GM15510 (cell line): ENCODE measurements around the gene RMND5B.

Experiments
- POLR2A ChIP-seq: IDR thresholded peaks from 3 replicates; pipeline ENCODE4 v1.6.1; 2011; ENCODE audit warnings: borderline replicate concordance; ENCODE audit not compliant: insufficient read length; ENCODE audit errors: extremely low read depth

Gene RMND5B

DNA sequence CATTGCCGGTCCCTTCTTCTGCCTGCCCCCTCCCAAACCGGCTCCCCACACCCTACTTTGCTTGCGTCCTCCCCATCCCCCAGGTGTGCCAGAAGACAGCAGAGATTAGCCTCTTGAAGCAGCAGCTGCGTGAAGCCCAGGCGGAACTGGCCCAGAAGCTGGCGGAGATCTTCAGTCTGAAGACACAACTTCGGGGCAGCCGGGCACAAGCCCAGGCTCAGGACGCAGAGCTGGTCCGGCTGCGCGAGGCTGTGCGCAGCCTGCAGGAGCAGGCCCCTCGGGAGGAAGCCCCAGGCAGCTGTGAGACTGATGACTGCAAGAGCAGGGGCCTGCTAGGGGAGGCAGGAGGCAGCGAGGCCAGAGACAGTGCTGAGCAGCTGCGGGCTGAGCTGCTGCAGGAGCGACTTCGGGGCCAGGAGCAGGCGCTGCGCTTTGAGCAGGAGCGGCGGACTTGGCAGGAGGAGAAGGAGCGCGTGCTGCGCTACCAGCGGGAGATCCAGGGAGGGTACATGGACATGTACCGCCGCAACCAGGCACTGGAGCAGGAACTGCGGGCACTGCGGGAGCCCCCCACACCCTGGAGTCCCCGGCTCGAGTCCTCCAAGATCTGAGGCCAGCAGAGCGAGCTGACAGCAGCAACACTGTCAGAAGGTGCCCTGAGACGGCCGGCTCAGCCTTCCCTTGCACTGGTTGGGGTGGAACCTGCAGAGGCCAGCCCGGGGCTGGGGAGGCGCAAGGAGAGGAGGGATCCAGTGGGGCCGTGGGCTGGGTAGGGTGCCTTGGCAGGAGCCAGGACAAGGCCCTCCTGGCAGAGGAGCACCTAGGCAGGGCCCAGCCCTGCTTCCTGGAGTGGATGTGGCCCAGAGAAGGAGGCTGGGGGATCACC, 9.2 kb upstream of the RMND5B start:
- TF ChIP-seq POLR2A: no peak

DNA sequence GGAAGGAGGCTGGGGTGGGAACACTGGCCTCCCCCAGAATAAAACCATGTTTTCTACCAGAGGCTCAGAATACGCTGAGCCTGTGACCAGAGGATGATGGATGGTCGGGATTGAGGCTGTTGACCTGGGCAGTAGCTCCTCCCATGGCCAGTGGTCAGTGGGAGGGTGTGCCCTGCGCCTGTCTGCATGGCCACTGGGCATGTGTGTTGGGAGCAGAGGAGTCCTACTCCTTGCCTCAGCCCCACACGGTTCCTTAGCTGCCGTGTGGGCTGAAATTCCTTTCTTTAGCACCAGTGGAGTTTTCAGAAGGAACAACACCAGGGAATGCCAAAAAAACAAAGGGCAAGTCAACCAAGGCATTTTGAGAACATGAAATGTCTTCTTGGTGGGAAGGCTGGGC, 8.5 kb upstream of the RMND5B start:
- no peak for TF ChIP-seq POLR2A

DNA sequence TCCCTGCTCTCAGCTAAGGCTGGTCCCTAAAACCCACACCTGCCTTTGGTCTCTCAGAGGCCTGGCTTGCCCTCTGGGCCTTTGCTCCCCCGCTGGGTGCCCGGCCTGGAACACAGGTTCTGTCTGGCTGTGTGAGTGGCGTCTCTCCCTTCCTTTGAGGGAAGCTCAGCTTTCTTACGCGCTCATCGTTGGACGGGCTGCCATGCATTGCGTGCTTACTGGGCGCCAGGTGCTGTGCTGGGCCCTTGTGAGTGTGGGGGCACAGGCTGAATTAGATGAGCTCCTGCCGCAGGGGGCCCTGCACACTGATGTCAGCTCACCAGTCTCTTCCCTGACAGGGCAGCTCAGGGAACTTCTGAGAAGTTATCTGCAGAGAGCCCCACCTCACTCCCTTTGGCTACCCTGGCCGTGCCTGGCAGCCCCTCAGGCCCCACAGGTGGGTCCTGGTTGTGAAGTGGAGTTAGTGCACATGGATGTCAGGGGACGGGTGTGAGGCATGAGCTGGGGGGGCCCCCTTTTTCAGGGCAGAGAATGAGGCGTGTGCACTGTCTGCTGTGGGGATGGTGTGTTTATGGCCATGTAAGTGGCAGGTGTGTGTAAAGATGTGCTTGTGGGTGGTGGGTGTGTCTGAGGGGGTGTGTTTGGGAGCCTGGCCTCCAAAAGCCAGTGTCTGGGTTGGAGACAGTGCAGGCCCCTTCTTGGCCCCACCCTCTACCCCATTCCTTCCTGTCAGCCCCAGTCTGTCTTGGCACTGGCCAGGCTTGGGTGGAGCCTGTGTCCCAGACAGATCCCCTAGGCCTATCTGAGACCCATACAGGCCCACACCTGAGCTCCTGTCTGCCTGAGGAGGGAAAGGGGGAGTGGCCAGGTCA, 7.5 kb upstream of the RMND5B start:
- no peak for TF ChIP-seq POLR2A

DNA sequence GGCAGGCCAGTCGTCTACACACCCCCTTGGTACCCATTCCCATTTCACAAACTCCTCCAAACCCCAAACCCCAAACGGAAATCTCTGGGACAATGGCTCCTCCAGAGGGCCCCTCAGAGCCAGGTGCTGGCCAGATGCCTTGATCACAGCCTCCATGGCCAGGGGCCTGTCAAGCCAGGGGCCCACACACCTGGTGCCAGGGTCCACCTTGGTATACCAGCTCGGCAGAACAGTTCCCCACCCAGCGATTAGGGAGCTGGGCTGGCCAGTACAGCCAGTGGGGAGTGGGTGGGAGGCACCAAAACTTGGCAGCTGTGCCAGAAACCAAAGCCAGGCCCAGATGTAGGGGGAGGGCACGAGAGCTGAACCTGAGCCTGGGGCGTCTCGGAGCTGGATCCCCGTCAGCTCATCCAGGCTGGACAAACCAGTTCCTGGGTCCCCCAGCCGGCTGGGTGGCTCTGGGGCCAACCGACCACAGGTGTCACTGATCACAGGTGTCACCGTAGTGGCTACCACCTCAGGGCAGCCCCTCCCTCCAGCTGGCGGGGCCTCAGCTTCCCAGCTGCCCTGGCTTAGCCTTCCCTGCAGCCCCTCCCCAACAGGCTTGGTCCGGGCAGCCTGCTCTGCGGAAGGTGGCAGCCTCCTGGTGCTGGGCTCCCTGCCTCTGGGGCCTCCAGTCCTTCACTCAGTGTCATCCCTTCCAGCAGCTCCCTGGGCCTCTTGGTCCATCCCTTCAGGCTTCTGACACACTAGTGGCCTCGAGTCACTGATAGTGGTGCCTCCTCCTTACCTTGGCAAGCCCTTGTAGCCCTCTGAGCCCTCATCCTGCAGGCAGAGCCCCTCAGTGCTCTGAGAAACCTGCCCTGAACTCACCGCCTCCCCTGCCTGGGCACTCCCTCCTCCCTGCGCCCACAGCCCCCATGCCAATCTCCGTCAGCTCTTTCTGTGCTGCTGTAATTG, 6.6 kb upstream of the RMND5B start:
- no peak for TF ChIP-seq POLR2A

DNA sequence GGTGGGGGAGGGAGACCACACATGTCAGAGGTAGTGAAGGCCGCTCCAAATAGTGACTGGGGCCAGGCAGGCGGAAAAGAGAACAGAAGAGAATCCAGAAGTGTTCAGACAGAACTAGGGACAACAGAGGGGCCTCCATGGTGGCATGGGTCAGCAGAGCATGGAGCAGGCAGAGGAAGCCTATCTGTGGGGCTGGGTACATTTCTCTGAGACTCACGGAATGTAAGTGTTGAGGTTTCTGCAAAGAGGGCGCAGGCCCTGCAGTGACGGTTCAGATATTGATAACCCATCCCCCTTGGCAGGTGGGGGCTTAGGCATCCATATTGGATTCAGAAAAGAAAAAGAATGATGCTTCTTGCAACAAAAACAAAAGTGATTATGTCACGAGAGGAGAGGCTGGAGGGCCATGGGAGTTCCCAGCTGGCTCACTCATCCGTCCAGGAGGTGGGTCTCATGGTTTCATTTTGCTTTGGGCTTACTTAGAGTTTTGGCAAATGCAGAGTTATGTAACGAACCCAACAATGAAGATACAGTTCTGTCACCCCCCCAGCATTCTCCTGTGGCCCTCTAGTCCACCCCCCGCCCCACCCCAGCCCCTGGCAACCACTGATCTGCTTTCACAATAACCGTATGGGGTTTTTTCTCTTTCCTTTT, 5.4 kb upstream of the RMND5B start:
- no peak for TF ChIP-seq POLR2A

DNA sequence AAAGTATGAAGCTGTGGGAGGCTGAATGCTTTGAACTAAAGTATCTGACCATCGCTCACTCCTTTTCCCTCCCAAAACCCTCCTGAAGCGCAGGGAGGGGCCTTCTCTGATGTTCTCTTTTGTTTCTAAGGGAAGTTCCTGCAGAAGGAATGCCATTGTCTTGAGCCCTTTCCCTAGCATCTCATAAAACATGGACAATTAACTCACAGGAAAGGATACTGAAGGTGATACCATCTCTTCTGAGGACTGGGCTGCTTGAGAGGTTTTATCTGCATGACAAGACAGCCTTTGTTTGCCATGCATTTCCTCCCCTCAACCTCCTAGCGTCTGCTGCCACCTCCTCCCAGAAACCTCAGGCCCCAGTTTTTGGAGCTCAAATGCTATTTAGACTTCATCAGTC, 4.3 kb upstream of the RMND5B start:
- no peak for TF ChIP-seq POLR2A

DNA sequence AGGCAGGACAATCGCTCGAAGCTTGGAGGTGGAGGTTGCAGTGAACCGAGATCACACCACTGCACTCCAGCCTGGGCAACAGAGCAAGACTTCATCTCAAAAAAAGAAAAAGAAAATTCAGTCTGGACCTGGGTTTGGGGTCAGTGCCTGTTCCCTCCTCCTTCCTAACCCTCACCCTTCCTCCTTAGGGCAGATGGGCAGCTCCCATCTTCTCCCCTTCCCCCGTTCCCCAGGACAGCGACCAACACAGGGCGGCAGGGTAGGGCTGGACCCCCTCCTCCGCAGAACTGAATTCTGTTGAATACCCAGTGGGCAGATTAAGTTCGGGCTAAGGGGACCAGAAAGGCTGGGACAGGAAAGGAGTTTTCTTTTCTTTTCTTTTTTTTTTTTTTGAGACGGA, 1.5 kb upstream of the RMND5B start:
- no peak for TF ChIP-seq POLR2A

DNA sequence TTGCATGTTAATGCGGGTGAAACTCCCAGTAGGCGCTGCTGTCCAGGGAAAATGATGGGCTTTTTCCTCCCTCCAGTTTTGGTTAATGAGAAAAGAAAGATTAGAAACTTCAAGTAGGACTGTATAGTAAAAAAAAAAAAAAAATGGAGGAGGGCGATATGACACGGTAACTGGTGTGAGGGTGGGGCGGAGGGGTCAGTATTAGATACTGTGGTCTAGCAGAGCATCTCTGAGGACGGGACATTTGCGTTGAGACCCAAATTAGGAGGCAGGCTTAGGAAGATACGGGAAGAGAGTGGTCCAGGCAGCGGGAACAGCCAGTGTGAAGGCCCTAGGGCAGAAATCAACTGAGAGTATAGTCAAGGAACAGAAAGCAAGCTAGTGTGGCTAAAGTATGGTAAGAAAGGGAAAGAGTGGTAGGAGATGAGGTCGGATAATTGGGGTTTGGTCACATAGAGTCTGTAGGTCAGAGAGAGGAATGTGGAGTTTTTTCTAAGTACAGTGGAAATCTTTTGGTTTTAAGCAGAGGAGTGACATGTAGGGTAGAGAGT, 707 bp downstream of the RMND5B start:
- TF ChIP-seq POLR2A: no peak

DNA sequence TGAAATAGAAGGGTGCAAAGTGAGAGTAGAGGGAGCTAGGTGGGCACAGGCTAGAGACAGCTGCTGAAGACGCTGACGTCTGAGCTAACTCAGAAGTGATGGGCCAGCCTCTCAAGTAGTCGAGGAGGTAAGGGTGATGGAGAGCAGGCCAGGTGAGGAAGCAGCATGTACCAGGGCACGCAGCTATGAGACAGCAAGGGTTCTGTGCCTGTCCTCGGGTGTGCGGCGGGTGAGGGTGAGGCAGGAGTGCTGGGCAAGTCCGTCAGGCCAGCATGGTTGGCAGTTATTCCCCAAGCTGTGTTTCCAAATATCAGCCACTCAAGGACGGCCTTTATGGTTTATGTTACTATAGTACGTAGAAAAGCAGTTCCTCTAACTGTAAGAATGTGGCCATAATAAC, 6.2 kb downstream of the RMND5B start:
- no peak for TF ChIP-seq POLR2A

DNA sequence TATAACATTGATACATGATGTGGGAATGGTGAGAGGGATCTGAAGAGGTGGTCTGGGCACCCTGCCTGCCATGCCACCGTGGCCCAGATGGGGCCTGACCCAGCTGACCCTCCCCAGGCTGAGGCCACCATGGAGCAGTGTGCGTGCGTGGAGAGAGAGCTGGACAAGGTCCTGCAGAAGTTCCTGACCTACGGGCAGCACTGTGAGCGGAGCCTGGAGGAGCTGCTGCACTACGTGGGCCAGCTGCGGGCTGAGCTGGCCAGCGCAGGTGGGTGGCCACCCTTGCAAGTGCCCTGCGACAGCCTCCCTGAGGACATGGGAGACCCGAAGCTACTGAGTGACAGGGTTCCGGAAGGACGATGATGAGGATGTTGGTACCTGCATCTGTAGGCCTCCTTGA, 7.2 kb downstream of the RMND5B start:
- TF ChIP-seq POLR2A: no peak

DNA sequence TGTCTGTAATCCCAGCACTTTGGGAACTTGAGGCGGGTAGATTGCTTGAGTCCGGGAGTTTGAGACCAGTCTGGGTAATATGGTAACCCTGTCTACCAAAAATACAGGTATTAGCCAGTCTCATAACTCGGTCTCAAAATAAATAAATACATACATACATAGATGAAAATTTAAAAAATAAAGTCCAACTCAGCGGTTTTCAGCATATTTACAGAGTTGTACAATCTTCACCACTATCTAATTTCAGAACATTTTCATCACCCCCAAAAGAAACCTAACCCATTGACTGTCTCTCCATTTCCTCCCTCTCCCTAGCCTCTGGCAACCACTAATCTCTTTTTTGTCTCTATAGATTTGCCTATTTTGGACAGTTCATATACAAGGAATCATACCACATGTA, 10.7 kb downstream of the RMND5B start:
- TF ChIP-seq POLR2A: no peak

DNA sequence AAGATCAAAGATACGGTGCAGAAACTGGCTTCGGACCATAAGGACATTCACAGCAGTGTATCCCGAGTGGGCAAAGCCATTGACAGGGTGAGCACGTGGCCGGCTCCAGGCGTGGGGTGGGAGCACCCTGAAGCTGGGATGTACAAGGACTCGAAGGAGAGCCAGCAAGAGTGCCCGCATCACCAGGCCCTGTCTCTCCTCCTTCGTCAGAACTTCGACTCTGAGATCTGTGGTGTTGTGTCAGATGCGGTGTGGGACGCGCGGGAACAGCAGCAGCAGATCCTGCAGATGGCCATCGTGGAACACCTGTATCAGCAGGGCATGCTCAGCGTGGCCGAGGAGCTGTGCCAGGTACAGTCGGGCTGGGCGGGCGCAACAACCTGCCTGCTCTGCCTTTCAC, 11.8 kb downstream of the RMND5B start:
- no peak for TF ChIP-seq POLR2A

DNA sequence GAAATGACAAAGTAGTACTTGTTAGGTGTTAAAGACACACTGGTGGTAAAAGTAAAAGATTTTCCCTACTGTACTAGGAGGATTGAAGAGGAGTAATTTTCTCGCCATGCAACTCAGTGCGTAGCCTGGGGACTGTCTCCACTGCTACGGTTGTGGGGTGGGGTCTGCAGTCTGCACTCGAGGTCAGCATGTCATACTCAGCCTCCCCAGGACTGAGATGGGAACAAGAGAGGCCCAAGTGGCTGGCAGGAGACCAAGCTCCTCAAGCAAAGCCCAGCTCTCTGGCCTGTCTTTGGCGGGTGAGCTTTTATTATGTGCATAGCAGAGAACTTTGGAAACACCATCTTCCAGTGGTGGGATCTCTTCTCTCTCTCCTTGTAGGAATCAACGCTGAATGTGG, 12.4 kb downstream of the RMND5B start:
- no peak for TF ChIP-seq POLR2A

DNA sequence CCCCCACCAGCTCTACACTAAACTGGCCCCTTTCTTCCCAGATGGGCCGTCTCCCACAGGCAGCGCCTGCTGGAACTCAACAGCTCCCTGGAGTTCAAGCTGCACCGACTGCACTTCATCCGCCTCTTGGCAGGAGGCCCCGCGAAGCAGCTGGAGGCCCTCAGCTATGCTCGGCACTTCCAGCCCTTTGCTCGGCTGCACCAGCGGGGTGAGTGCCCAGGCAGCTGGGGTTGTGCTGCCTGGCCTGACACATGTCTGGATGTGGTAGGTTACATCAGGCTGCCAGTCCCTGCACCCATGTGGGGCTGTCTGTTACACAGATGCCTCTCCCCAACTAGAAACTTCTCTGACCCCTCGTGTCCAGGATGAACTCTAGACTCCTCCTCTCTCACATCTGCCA, 13.1 kb downstream of the RMND5B start:
- TF ChIP-seq POLR2A: no peak
